HepG2 (cell line): ENCODE results near the gene NPB. TPM values are rescaled to one million over a fixed set of nuclear protein-coding genes. Genes with fewer than 3 reads are reported as not detected.
A peak's percentile ranks its signal among the peaks of the same experiment; 100 is the strongest.

ENCODE experiments used
- AGO2 ChIP-seq: fragments of 200-400 bp; formaldehyde crosslinking; optimal IDR thresholded peaks from 2 replicates; pipeline ENCODE3; 2017; ENCODE audit warnings: mild to moderate bottlenecking, low read depth, low read length, moderate library complexity
- CCDC6 ChIP-seq: sonication (generic); formaldehyde crosslinking; IDR thresholded peaks from 2 replicates; pipeline ENCODE4 v1.8.1; 2022; ENCODE audit warnings: mild to moderate bottlenecking, missing genetic modification reagents, moderate library complexity
- CSRNP1 ChIP-seq: sonication (generic); formaldehyde crosslinking; IDR thresholded peaks from 2 replicates; pipeline ENCODE4 v1.8.1; 2023; ENCODE audit warnings: mild to moderate bottlenecking, missing genetic modification reagents
- ELK4 ChIP-seq: sonication (generic); formaldehyde crosslinking; IDR thresholded peaks from 2 replicates; pipeline ENCODE4 v1.9.0; 2021; ENCODE audit warnings: missing genetic modification reagents, borderline replicate concordance
- ESRRA ChIP-seq: sonication (generic); formaldehyde crosslinking; IDR thresholded peaks from 2 replicates; pipeline ENCODE4 v1.5.1; 2020; ENCODE audit warnings: mild to moderate bottlenecking, low read depth, missing genetic modification reagents
- ETV6 ChIP-seq: sonication (generic); formaldehyde crosslinking; conservative IDR thresholded peaks from 2 replicates; pipeline ENCODE4 v1.4.0; 2020; ENCODE audit warnings: missing genetic modification reagents
- FOSL2 ChIP-seq: sonication (generic); formaldehyde crosslinking; IDR thresholded peaks from 2 replicates; pipeline ENCODE4 v1.4.0; 2020; ENCODE audit warnings: missing genetic modification reagents
- HNF1A ChIP-seq, 2 experiments: sonication (generic) in 1 of 2; formaldehyde crosslinking in 1 of 2; IDR thresholded peaks; 2 replicates each; pipeline versions ENCODE4 v1.4.0 to v1.6.1; 2016 to 2020; ENCODE audit warnings: borderline replicate concordance in 1 of 2, low read depth in 1 of 2, mild to moderate bottlenecking in 1 of 2, missing genetic modification reagents in 1 of 2
- MAX ChIP-seq: IDR thresholded peaks from 2 replicates; pipeline ENCODE4 v1.6.1; 2012; ENCODE audit warnings: inconsistent platforms
- ONECUT2 ChIP-seq: sonication (generic); formaldehyde crosslinking; IDR thresholded peaks from 2 replicates; pipeline ENCODE4 v1.4.0; 2020; ENCODE audit warnings: missing genetic modification reagents
- RBM22 ChIP-seq: fragments of 200-400 bp; formaldehyde crosslinking; optimal IDR thresholded peaks from 2 replicates; pipeline ENCODE3; 2017; ENCODE audit warnings: mild to moderate bottlenecking, low read length, moderate library complexity
- SRF ChIP-seq: IDR thresholded peaks from 2 replicates; pipeline ENCODE4 v1.6.1; 2011; ENCODE audit warnings: mild to moderate bottlenecking, low read depth, low read length, moderate library complexity
- SRY ChIP-seq: sonication (generic); formaldehyde crosslinking; IDR thresholded peaks from 2 replicates; pipeline ENCODE4 v1.8.0; 2022; ENCODE audit warnings: mild to moderate bottlenecking, missing genetic modification reagents
- TARDBP ChIP-seq: sonication (generic); formaldehyde crosslinking; IDR thresholded peaks from 2 replicates; pipeline ENCODE4 v1.8.0; 2022; ENCODE audit warnings: mild to moderate bottlenecking, missing genetic modification reagents
- ZMYM2 ChIP-seq: sonication (generic); formaldehyde crosslinking; IDR thresholded peaks from 2 replicates; pipeline ENCODE4 v1.8.0; 2022; ENCODE audit warnings: mild to moderate bottlenecking, missing genetic modification reagents
- ZNF205 ChIP-seq: IDR thresholded peaks from 2 replicates; pipeline ENCODE4 v1.6.1; 2018; ENCODE audit warnings: missing biosample characterization, missing genetic modification reagents
- ZNF432 ChIP-seq: sonication (generic); formaldehyde crosslinking; IDR thresholded peaks from 2 replicates; pipeline ENCODE4 v1.5.0; 2020; ENCODE audit warnings: missing genetic modification reagents, mild to moderate bottlenecking, borderline replicate concordance
- ZNF770 ChIP-seq: sonication (generic); formaldehyde crosslinking; IDR thresholded peaks from 2 replicates; pipeline ENCODE4 v1.5.0; 2020; ENCODE audit warnings: mild to moderate bottlenecking, missing genetic modification reagents
- polyA plus RNA-seq, 8 experiments: library from polyadenylated mRNA; depleted of rRNA in 3 of 8; stranded (reverse) in 7 of 8; unstranded in 1 of 8; fragments of >200 nt; fragmentation: Illumina TruSeq in 4 of 8; extraction: Trizol in 4 of 8; gene quantifications; 2 replicates each; pipeline versions ENCODE4 v1.2.1 to v1.2.3, GENCODE V29; 2011 to 2016; ENCODE audit warnings: low read depth in 4 of 8, missing spikeins in 1 of 8, mixed read lengths in 1 of 8; ENCODE audit not compliant: insufficient read depth in 1 of 8
- total RNA-seq, 5 experiments: library from RNA; depleted of rRNA; stranded (reverse); fragments of >200 nt; fragmentation: Illumina TruSeq; extraction: Trizol; gene quantifications; 2 replicates each; pipeline ENCODE4 v1.2.3, GENCODE V29; 2016; ENCODE audit warnings: low read depth in 1 of 5
- TF ChIP-seq, protein P1 (sequence below): sonication (generic); formaldehyde crosslinking; IDR thresholded peaks from 2 replicates; pipeline ENCODE4 v1.4.0; 2020; ENCODE audit warnings: mild to moderate bottlenecking, missing genetic modification reagents

The NPB gene
- total and polyA plus RNA-seq, 2 of the 13 experiments (the other 11 are each of a cell fraction or from before 2014, with no cell fraction given) = 0.11 to 0.93 TPM

GRCh38 chr17:81903415-81903831 lies 1.4 kb downstream of the NPB start (continued):
- TF ChIP-seq CCDC6 (CRISPR knock-in tag) = no peak; the same call in 1 of the 2 replicates
- TF ChIP-seq TARDBP = peak; percentile 58; the same call in 1 of the 2 replicates
- no peak for TF ChIP-seq ONECUT2 (CRISPR knock-in tag)
- TF ChIP-seq ZNF432 (CRISPR knock-in tag) = no peak
- 0 out of 2 replicates have a peak, but pooled peaks have one; percentile 67 for TF ChIP-seq CSRNP1
- TF ChIP-seq ELK4 (CRISPR knock-in tag) = no peak
- TF ChIP-seq MAX = 0 out of 2 replicates have a peak, but pooled peaks have one; percentile 14
- no peak for TF ChIP-seq ZMYM2 (CRISPR knock-in tag)
- no peak for TF ChIP-seq FOSL2 (CRISPR knock-in tag)
- TF ChIP-seq HNF1A (IDR thresholded peaks at IDR 0.05; ENCODE audit: low read depth) = no peak
- no peak for TF ChIP-seq HNF1A (CRISPR knock-in tag; IDR thresholded peaks at IDR 0.05; ENCODE audit: borderline replicate concordance)
- TF ChIP-seq, protein P1, sequence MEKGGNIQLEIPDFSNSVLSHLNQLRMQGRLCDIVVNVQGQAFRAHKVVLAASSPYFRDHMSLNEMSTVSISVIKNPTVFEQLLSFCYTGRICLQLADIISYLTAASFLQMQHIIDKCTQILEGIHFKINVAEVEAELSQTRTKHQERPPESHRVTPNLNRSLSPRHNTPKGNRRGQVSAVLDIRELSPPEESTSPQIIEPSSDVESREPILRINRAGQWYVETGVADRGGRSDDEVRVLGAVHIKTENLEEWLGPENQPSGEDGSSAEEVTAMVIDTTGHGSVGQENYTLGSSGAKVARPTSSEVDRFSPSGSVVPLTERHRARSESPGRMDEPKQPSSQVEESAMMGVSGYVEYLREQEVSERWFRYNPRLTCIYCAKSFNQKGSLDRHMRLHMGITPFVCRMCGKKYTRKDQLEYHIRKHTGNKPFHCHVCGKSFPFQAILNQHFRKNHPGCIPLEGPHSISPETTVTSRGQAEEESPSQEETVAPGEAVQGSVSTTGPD = no peak
- no peak for TF ChIP-seq ETV6 (CRISPR knock-in tag)
- TF ChIP-seq SRF = no peak
- TF ChIP-seq ZNF205 (CRISPR knock-in tag) = no peak
- 0 out of 2 replicates have a peak, but pooled peaks have one; percentile 41 for TF ChIP-seq ESRRA (CRISPR knock-in tag)
- TF ChIP-seq AGO2 = peak; percentile 80
- TF ChIP-seq SRY = no peak
- TF ChIP-seq RBM22 = peak; percentile 92
- TF ChIP-seq ZNF770 (CRISPR knock-in tag) = peak; percentile 59; the same call in 1 of the 2 replicates
